GM12878 (cell line): ENCODE data around the gene PNMT. TPM values are rescaled to one million over a fixed set of nuclear protein-coding genes. Genes with fewer than 3 reads are reported as not detected.
A peak's percentile ranks its signal among the peaks of the same experiment; 100 is the strongest.

ENCODE experiments used
- ATAC-seq: fragments of 200-7000 bp; cut with Tn5 transposase; 3 replicates; pipeline ENCODE4 v1.9.1; 2020; ENCODE audit warnings: mild to moderate bottlenecking, moderate library complexity
- BruUV-seq: library from RNA; stranded (reverse); fragments of 400-500 nt; replicated peaks from 2 replicates; lab custom pipeline; 2021; lab: Mats Ljungman, UMichigan
- CTCF ChIA-PET: fragments of 300-600 bp; sonication (Branson Sonifier 250); formaldehyde crosslinking; extraction: SDS; loops from one replicate; lab custom pipeline; 2021; ENCODE audit warnings: inconsistent platforms; lab: Yijun Ruan, JAX
- POLR2A ChIA-PET: fragments of 350-600 bp; formaldehyde crosslinking; extraction: SDS; loops from one replicate; lab custom pipeline; 2021; ENCODE audit warnings: inconsistent platforms; lab: Charles Lee
- RAD21 ChIA-PET: fragments of 300-600 bp; sonication (Branson Sonifier 250); formaldehyde crosslinking; loops from one replicate; lab custom pipeline; 2023; ENCODE audit warnings: antibody characterized with exemption; ENCODE audit not compliant: unreplicated experiment; lab: Charles Lee
- SMC1A ChIA-PET: fragments of 300-600 bp; sonication (Branson Sonifier 250); formaldehyde crosslinking; loops from one replicate; lab custom pipeline; 2023; ENCODE audit not compliant: unreplicated experiment, uncharacterized antibody; lab: Charles Lee
- DNase-seq: peaks from one replicate; pipeline ENCODE4 v3.0.0-alpha.2; 2011; ENCODE audit warnings: low read depth, low spot score
- FAIRE-seq: peaks from 3 replicates; lab custom pipeline; 2011; peaks lifted over from hg19 to GRCh38; lab: Jason Lieb, UNC
- H2AFZ ChIP-seq: 2 replicates; pipeline ENCODE4 v1.6.0; 2011; ENCODE audit warnings: low read depth, low read length, control low read depth; ENCODE audit not compliant: control insufficient read depth
- H3K27ac ChIP-seq: 2 replicates; pipeline ENCODE4 v1.5.1; 2011; ENCODE audit warnings: control low read depth; ENCODE audit not compliant: control insufficient read depth, insufficient read depth
- H3K27me3 ChIP-seq, 2 experiments: replicated peaks in 1 of 2; 2 replicates each; pipeline versions ENCODE4 v1.6.0 to v1.6.1; 2011; ENCODE audit warnings: low read length in 1 of 2; ENCODE audit not compliant: control insufficient read depth in 2 of 2, insufficient read depth in 2 of 2
- H3K36me3 ChIP-seq, 2 experiments: 2 replicates each; pipeline ENCODE4 v1.5.1; 2011; ENCODE audit warnings: low read length in 1 of 2; ENCODE audit not compliant: control insufficient read depth in 2 of 2, insufficient read depth in 2 of 2
- H3K4me1 ChIP-seq: 2 replicates; pipeline ENCODE4 v1.6.1; 2011; ENCODE audit warnings: mild to moderate bottlenecking, low read length, moderate library complexity, mixed read lengths; ENCODE audit not compliant: control insufficient read depth, insufficient read depth
- H3K4me2 ChIP-seq: 2 replicates; pipeline ENCODE4 v1.6.0; 2011; ENCODE audit warnings: control low read depth; ENCODE audit not compliant: control insufficient read depth, insufficient read depth
- H3K4me3 ChIP-seq: fragments of 200-600 bp; sonication (generic); 2 replicates; pipeline ENCODE4 v1.5.1; 2016
- H3K79me2 ChIP-seq: 2 replicates; pipeline ENCODE4 v1.6.0; 2011; ENCODE audit warnings: low read length; ENCODE audit not compliant: control insufficient read depth, insufficient read depth
- H3K9ac ChIP-seq: 2 replicates; pipeline ENCODE4 v1.8.0; 2011; ENCODE audit warnings: low read length, control low read depth, mixed read lengths; ENCODE audit not compliant: control insufficient read depth, insufficient read depth
- H3K9me3 ChIP-seq: replicated peaks from 3 replicates; pipeline ENCODE4 v1.5.1; 2011; ENCODE audit warnings: mild to moderate bottlenecking, low read length; ENCODE audit not compliant: control insufficient read depth, insufficient read depth
- H4K20me1 ChIP-seq: 2 replicates; pipeline ENCODE4 v1.6.0; 2011; ENCODE audit not compliant: control insufficient read depth, insufficient read depth
- CBX5 ChIP-seq: sonication (generic); IDR thresholded peaks from 2 replicates; pipeline ENCODE4 v1.6.1; 2016; ENCODE audit warnings: low read depth, moderate library complexity, mild to moderate bottlenecking, inconsistent platforms
- HDAC6 ChIP-seq: fragments of 200-600 bp; sonication (generic); IDR thresholded peaks from one replicate; pipeline ENCODE4 v1.8.0; 2017; ENCODE audit warnings: antibody characterized with exemption; ENCODE audit not compliant: unreplicated experiment
- NFYB ChIP-seq: IDR thresholded peaks from 2 replicates; pipeline ENCODE4 v1.6.1; 2011; ENCODE audit warnings: low read depth, mild to moderate bottlenecking, low read length, improper control_type of control experiment, moderate library complexity; ENCODE audit not compliant: insufficient read depth
- SIX5 ChIP-seq: IDR thresholded peaks from 2 replicates; pipeline ENCODE4 v1.6.1; 2011; ENCODE audit warnings: mild to moderate bottlenecking, low read depth, low read length, moderate library complexity; ENCODE audit not compliant: severe bottlenecking
- SREBF1 ChIP-seq: IDR thresholded peaks from 2 replicates; pipeline ENCODE4 v1.6.1; 2012; ENCODE audit warnings: mild to moderate bottlenecking, low read length
- TAF1 ChIP-seq: IDR thresholded peaks from 2 replicates; pipeline ENCODE4 v1.6.1; 2011; ENCODE audit warnings: mild to moderate bottlenecking, low read depth, low read length, borderline replicate concordance
- WGBS: methylation state at CpG from one replicate; pipeline ENCODE4 v1.1.6; 2016; ENCODE audit warnings: low lambda C conversion rate; ENCODE audit not compliant: insufficient replicate concordance, insufficient coverage; ENCODE audit errors: missing lambda C conversion rate; 5-methylcytosine and 5-hydroxymethylcytosine counted together
- in situ Hi-C: fragments of 300-500 bp; cut with MboI; formaldehyde crosslinking; loops from 9 replicates; pipeline ENCODE4 v1.14.3; 2018; ENCODE audit warnings: mixed read lengths
- intact Hi-C: fragments of 100-400 bp; cut with micrococcal nuclease; formaldehyde crosslinking; loops from one replicate; pipeline ENCODE4 v1.14.2; 2022; ENCODE audit not compliant: unreplicated experiment
- polyA plus RNA-seq, 11 experiments: library from polyadenylated mRNA; depleted of rRNA in 4 of 11; unstranded in 6 of 11; stranded (reverse) in 5 of 11; fragments of >200 nt; fragmentation: Nextera tagmentation in 4 of 11; fragmentation: Illumina TruSeq in 1 of 11; extraction: Ambion mirVana in 4 of 11; extraction: Trizol in 1 of 11; gene quantifications; 1 replicate in 1 of 11; 2 replicates in 10 of 11; pipeline versions ENCODE4 v1.2.1 to v1.2.3, GENCODE V29; 2011 to 2016; ENCODE audit warnings: inconsistent platforms in 2 of 11, missing spikeins in 2 of 11, low read depth in 1 of 11
- total RNA-seq, 4 experiments: library from RNA; depleted of rRNA in 3 of 4; stranded (reverse); fragments of >200 nt in 3 of 4; fragmentation: Illumina TruSeq in 1 of 4; extraction: Trizol in 1 of 4; gene quantifications; 2 replicates each; pipeline versions ENCODE4 v1.2.1 to v1.2.3, GENCODE V29; 2013 to 2021
- TF ChIP-seq, protein P1 (sequence below): IDR thresholded peaks from 2 replicates; pipeline ENCODE4 v1.6.1; 2012; ENCODE audit warnings: low read depth, low read length, improper control_type of control experiment

The PNMT gene
- total and polyA plus RNA-seq, 10 of the 15 experiments (the other 5 are each of a cell fraction or from before 2014, with no cell fraction given), result not detected

- in situ Hi-C loops, result no loop called here
- CTCF ChIA-PET, result interaction anchor here (0.7 to 15.5 kb wide), 5 partner anchors 9 to 387 kb away, joined by 3 to 225 read pairs (median 3); no protein-coding TSS in a partner anchor
- no peak overlapping the region for H3K27ac ChIP-seq
- DNase-seq (no peak), ATAC-seq (no peak), FAIRE-seq (no peak)
- 96% methylated on average over 11 of the region's 11 CpGs for WGBS
- no peaks in the 10 kb centered on the region for H3K27me3 ChIP-seq
- peaks cover 39% of the 10 kb centered on the region for H3K79me2 ChIP-seq
- no peak overlapping the region for H3K4me3 ChIP-seq
- intact Hi-C loops, result loop anchor here (5.0 kb wide), 1 partner anchor 112 kb away; no protein-coding TSS in a partner anchor
- no peak overlapping the region for H3K9ac ChIP-seq
- H4K20me1 ChIP-seq, result peaks cover 3% of the 10 kb centered on the region; the same call in 1 of the 2 replicates
- H3K9me3 ChIP-seq, result no peaks in the 10 kb centered on the region
- no peaks in the 10 kb centered on the region; a peak in 1 of 4 replicates for H3K36me3 ChIP-seq
- H3K4me1 ChIP-seq, result peaks cover 20% of the 10 kb centered on the region
- no TSS peak for BruUV-seq
- POLR2A ChIA-PET, result interaction anchor here (0.5 kb wide), 1 partner anchor 136 kb away, joined by 5 read pairs; no protein-coding TSS in a partner anchor
- SMC1A ChIA-PET, result interaction anchor here (0.6 to 1.0 kb wide), 2 partner anchors 31 to 223 kb away, joined by 3 read pairs; no protein-coding TSS in a partner anchor
- RAD21 ChIA-PET, result interaction anchor here (0.6 kb wide), 1 partner anchor 440 kb away, joined by 4 read pairs; the partner anchor contains the start of gene RPL19
- H2AFZ ChIP-seq, result no peak overlapping the region
- peak overlapping the region; percentile 7; the same call in 1 of the 2 replicates for H3K4me2 ChIP-seq
- TF ChIP-seq SIX5 (no peak), SREBF1 (no peak), NFYB (no peak), TAF1 (no peak), HDAC6 (no peak), CBX5 (no peak)
- TF ChIP-seq, protein P1, sequence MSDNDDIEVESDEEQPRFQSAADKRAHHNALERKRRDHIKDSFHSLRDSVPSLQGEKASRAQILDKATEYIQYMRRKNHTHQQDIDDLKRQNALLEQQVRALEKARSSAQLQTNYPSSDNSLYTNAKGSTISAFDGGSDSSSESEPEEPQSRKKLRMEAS, result no peak
Observed at GRCh38 chr17:39639566-39640458, 28.4 kb upstream of the PNMT start.
